ENCODE results near the gene SLC2A4.

SLC2A4 gene

GRCh38 chr17:7248796-7249195 lies 32.7 kb upstream of the SLC2A4 start:
- DNase-seq = no peak

DNA sequence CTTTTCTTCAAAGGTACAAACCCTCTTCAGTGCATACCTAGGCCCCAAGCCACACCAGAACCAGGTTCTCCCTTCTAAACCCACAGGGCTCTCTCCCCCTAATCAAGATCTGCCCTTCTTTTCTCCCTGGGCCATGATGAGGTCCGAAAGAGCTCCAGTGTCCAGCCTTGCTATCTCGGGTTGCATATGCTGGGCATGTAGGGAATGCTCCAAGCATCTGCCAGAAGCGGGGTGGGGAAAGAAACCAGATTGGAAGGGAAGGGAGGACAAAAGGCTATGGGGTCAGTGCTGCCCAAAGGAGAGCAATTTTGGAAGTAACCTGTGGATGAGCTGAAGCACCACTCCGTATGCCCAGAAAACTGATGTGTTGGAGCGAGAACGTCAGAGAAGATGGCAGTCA lies 32.3 kb upstream of the SLC2A4 start:
- DNase-seq = no peak

GRCh38 chr17:7249830-7250229 lies 31.7 kb upstream of the SLC2A4 start:
- DNase-seq = no peak

DNA sequence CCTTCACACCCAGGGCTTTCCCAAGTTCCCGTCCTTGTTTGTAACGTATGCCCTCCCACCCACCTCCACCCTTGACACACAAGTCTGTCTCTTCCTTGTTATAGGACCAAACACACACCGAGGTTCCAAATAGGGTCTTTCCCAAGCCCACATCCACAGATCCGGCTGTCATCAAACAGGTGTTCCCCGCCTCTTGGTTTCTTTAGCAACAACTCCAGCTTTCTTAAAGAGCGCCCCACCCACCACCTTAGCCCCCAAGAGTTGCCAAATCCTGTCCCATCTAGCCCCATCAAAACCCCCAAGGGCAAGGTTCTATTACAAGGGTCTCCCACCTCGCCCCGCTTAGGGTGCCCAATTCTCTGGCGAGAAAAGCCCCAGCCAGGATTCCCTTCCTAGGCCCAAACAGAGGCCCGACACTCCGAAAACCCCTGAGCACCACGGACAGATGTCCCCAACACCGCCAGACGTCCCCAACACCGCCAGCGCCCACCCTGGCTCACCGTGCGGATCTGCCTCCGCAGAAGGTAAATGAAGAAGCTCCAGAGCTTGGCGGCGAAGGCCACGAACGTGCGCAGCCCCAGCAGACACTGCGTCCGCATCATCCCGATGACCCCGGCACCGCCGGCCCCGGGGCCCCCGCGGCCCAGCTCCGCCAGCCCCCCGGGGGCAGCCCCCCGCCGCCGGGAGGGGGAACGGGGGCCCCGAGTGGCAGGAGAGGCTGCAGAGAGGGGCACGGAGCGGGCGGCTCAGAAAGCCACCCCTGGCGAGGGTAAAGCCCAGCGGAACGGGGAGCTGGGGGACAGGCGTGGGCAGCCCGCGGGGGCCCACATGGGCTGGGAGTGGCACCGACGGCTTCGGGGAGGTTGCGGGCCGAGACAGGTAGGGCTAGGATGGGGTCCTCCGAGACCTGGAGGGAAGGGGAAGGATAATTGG lies 30.6 kb upstream of the SLC2A4 start:
- DNase-seq = no peak

DNA sequence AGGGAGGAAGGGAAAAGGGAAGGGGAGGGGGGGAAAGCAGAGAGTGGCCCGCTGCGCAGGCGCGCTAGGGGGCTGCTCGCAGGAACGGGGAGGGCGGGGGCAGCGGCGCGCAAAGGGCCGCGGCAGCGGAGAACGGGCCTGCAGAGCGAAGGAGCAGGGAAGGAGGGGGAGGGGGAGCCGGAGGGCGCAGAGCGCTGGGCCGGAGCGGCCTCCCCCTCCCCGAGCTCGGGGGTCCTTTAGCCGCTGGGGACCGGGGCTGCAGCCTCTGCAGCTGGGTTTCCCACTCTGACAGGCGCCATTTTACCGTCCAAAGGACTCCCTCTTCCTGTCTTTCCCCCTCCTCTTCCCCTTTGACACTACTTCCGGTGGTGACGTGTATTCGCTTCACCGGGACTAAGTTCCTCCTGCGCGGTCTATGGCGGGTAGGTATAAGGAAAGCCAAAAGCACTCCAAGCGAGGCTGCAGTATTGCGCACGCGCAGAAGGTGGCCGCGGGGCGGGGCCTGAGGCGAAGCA lies 29.8 kb upstream of the SLC2A4 start, which contains the start of gene CTDNEP1:
Gene CTDNEP1, minus strand, starts transcription at position 74 of the 515 bp plus-strand sequence. CDS start 438 bp downstream, outside the sequence.
- peak; percentile 100 for DNase-seq

GRCh38 chr17:7252176-7253043 lies 29.1 kb upstream of the SLC2A4 start, which contains the start of gene ELP5:
Gene ELP5, plus strand, starts transcription at chr17:7252215. Its CDS starts 336 bp downstream, at chr17:7252551.
- peak; percentile 94 for DNase-seq

DNA sequence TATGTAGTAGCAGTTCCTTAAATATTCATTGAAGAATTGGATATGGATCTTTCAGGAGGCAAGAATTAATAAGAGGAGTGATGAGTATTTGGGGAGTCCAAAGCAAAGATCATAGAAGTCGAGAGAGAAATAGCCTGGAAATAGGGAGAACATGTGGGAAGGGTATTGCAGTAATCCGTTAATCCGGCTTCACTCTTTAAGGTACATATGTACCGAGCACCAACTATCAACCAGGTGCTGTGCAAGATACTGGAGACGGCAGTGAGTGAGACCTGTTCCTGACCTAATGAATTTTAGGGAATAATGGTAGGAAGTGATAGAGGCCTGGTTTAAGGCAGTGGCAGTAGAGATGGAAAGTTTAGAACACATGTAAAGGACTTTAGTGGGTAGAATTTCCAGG lies 28.4 kb upstream of the SLC2A4 start:
- no peak for DNase-seq

DNA sequence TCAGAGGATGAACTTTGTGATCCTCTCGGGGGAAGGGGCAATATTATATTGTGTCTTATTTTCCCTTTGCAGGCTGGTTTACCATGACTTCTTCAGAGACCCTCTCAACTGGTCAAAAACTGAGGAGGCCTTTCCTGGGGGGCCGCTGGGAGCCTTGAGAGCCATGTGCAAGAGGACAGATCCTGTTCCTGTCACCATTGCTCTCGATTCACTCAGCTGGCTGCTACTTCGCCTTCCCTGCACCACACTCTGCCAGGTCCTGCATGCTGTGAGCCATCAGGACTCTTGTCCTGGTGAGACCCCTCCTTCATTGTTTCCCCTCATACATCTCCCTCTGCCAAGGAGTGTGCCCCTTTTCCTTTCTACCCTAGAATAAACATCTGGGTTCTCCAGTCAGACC lies 27.0 kb upstream of the SLC2A4 start:
- no peak for DNase-seq

DNA sequence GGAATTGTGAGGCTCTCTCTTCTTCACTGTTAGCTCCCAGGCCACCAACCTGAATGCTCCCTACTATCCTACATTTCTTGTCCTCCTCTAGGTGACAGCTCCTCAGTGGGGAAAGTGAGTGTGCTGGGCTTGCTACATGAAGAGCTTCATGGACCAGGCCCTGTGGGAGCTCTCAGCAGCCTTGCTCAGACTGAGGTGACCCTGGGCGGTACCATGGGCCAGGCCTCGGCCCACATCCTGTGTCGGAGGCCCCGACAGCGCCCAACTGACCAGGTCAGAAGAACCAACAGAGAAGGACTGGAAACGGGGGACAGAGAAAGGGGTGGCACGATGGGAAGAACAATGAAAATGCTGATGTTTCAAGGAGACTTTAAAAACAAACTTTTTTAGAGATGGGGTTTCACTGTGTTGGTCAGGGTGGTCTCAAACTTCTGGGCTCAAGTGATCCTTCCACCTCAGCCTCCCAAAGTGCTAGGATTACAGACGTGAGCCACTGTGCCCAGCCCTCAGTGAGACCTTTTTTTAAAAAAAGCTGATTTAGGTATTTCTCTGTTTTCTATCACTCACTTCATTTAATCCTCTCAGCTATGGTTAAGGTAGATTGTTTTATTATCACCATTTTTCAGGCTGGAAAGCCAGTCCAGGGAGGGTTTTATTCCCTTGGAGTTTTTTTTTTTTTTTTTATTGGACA lies 24.6 kb upstream of the SLC2A4 start:
- no peak for DNase-seq

DNA sequence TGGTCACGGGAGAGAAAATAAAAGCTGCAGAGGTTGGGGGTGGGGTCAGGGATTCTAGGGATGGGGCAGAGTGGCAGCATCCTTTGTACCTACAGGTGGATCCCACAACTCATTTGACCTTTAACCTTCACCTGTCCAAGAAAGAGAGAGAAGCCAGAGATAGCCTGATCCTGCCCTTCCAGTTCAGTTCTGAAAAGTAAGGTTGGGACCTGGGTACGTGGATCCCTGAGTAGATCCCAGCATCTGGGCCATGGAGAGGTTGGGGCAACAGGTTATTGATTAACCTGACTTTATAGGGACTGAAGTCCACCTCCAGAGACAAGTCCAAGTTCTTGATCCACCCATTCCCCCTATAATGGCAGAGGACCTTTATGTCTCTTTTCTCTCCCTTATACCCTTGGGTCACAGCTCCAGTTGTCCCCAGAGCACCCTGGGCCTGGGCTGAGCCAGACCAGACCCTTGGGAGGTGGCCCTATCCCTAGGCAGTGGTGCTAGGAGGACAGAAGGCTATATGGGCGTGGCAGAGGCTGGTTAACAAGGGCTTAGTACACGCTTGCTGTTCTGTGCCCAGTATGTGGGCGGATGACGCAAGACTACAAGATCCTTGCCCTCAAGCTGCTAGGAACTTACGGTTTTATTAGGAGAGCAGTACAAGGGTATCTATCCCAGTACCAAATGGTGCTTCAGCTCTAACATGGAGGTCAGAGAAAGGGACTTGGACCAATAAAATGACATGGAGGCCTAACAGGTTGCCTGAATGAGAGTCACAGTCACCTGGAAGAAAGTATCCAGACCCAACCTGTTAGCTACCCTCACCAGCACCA lies 22.6 kb upstream of the SLC2A4 start:
- peak; percentile 18 for DNase-seq

DNA sequence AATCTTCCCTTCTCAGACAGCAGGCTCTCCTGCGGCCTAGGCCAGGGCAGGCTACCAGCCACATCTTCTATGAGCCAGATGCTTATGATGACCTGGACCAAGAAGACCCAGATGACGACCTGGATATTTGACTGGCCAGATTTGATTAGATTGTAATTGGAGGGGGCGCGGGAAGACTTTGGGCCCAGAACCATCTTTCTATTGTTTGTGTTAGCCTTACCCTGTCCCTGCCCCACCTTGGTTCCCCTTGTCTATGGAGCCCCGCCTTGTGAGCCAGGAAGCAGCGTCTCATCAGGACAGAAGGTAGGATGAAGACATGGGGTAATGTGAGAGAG lies 22.0 kb upstream of the SLC2A4 start:
- no peak for DNase-seq

- no peak for DNase-seq
Observed at GRCh38 chr17:7260151-7260550, 21.4 kb upstream of the SLC2A4 start.

DNA sequence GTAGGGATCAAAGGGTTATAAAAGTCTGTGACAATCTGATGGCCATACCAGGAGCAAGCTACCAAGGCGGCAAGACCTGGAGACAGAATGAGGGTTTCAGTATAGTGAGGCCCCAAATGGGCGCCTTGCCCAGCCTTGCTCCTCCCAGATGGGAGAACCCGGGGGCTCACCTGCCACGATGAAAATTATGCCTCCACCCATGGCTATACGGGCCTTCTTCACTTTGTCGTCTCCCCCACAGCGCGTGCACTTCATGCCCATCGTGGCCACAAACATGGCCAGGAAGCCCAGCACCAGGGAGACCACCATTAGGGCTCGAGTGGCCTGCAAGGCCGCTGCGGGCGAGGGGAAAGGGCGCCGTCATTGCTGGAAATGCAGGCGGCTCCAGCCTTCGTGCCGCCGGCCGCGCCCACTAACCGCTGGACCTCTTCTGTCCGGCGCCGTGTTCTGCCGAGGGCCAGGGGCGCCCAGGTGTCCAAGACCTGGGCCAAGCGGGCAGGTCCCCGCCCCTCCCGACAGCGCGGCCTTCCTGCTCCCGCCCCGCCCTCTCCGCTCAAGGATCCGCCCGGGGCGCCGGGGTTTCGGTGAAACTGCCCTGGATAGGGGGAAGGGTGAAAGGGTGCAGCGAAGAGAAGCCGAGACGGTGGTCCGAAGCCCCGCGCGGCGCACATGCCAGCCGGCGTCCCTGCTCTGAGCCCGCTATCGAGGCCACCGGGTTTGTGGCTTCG lies 20.7 kb upstream of the SLC2A4 start:
- DNase-seq = peak; percentile 39

GRCh38 chr17:7261379-7262191 lies 19.9 kb upstream of the SLC2A4 start:
- peak; percentile 17 for DNase-seq

- DNase-seq = no peak
Observed at GRCh38 chr17:7262192-7262934, 19.2 kb upstream of the SLC2A4 start, which contains the start of gene CLDN7. Gene CLDN7, minus strand, starts transcription at chr17:7262478. Its CDS starts 435 bp downstream, at chr17:7262043.

GRCh38 chr17:7262935-7263800 lies 18.4 kb upstream of the SLC2A4 start:
- DNase-seq = no peak

DNA sequence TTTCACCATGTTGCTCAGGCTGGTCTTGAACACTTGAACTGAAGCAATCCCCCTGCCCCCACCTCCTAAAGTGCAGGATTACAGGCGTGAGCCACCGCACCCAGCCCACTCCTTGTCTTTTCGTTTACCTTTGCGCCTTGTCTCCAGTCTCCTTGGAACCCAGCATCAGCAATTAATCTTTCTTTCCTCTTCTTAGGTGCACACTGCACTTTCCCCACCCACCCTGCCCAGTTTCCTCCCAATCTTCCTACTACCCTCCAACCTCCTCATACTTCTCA lies 17.8 kb upstream of the SLC2A4 start:
- no peak for DNase-seq

- no peak for DNase-seq
Observed at GRCh38 chr17:7266784-7267183, 14.7 kb upstream of the SLC2A4 start.

DNA sequence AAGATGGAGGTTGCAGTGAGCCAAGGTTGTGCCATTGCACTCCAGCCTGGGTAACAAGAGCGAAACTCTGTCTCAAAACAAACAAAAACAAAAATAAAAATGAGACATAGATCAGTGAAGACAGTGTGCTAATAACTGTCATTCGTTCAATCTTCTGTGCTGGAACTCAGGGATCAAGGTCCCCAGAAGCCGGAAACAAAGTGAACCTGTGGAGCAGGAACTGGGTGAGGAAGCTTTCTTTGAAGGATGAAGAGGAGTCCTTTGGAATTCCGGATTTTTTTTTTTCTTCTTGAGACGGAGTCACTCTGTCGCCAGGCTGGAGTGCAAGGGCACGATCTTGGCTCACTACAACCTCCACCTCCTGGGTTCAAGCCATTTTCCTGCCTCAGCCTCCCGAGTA lies 2.1 kb upstream of the SLC2A4 start:
- DNase-seq = no peak
